ENCODE data around the gene LTA. TPM values are rescaled to one million over a fixed set of nuclear protein-coding genes. Genes with fewer than 3 reads are reported as not detected.

Gene LTA
- total RNA-seq = not detected in 2 replicates
- not detected in 2 replicates for polyA plus RNA-seq

DNA sequence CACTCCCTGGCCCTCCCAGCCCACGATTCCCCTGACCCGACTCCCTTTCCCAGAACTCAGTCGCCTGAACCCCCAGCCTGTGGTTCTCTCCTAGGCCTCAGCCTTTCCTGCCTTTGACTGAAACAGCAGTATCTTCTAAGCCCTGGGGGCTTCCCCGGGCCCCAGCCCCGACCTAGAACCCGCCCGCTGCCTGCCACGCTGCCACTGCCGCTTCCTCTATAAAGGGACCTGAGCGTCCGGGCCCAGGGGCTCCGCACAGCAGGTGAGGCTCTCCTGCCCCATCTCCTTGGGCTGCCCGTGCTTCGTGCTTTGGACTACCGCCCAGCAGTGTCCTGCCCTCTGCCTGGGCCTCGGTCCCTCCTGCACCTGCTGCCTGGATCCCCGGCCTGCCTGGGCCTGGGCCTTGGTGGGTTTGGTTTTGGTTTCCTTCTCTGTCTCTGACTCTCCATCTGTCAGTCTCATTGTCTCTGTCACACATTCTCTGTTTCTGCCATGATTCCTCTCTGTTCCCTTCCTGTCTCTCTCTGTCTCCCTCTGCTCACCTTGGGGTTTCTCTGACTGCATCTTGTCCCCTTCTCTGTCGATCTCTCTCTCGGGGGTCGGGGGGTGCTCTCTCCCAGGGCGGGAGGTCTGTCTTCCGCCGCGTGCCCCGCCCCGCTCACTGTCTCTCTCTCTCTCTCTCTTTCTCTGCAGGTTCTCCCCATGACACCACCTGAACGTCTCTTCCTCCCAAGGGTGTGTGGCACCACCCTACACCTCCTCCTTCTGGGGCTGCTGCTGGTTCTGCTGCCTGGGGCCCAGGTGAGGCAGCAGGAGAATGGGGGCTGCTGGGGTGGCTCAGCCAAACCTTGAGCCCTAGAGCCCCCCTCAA, at the start of gene LTA:
Gene LTA (plus strand): TSS at position 249 of the 871 bp plus-strand sequence. CDS start 454 bp downstream, at position 703.
- Histone ChIP-seq H3K27ac (no peak within 1 kb of the TSS), H3K9me2 (replicated peaks; ENCODE audit: insufficient read depth) (no peaks in the 10 kb centered on the region), H3K4me1 (ENCODE audit: insufficient read depth) (no peaks in the 10 kb centered on the region), H4K20me1 (ENCODE audit: insufficient read depth, poor library complexity, severe bottlenecking) (no peaks in the 10 kb centered on the region), H3K27me3 (peaks cover 6% of the 10 kb centered on the region), H3K4me2 (no peak within 1 kb of the TSS), H3K4me3 (no peak within 1 kb of the TSS), H3K79me2 (no peaks in the 10 kb centered on the region), H3K9me3 (ENCODE audit: low read depth) (no peaks in the 10 kb centered on the region), H3K36me3 (replicated peaks; ENCODE audit: insufficient read depth, low read depth) (no peaks in the 10 kb centered on the region), H2AFZ (no peak within 1 kb of the TSS)
- TF ChIP-seq EZH2 (IDR thresholded peaks at IDR 0.05; ENCODE audit: borderline replicate concordance) (no peak), EZH2phosphoT487 (IDR thresholded peaks at IDR 0.05; ENCODE audit: low read depth, severe bottlenecking, unreplicated experiment) (no peak)
- TF ChIP-seq, protein P1, sequence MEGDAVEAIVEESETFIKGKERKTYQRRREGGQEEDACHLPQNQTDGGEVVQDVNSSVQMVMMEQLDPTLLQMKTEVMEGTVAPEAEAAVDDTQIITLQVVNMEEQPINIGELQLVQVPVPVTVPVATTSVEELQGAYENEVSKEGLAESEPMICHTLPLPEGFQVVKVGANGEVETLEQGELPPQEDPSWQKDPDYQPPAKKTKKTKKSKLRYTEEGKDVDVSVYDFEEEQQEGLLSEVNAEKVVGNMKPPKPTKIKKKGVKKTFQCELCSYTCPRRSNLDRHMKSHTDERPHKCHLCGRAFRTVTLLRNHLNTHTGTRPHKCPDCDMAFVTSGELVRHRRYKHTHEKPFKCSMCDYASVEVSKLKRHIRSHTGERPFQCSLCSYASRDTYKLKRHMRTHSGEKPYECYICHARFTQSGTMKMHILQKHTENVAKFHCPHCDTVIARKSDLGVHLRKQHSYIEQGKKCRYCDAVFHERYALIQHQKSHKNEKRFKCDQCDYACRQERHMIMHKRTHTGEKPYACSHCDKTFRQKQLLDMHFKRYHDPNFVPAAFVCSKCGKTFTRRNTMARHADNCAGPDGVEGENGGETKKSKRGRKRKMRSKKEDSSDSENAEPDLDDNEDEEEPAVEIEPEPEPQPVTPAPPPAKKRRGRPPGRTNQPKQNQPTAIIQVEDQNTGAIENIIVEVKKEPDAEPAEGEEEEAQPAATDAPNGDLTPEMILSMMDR (IDR thresholded peaks at IDR 0.05; ENCODE audit: poor library complexity) = no peak
- WGBS (ENCODE audit: low lambda C conversion rate, missing lambda C conversion rate) = 84% methylated on average over 26 of the region's 27 CpGs
- DNase-seq (ENCODE audit: low spot score) = no peak

DNA sequence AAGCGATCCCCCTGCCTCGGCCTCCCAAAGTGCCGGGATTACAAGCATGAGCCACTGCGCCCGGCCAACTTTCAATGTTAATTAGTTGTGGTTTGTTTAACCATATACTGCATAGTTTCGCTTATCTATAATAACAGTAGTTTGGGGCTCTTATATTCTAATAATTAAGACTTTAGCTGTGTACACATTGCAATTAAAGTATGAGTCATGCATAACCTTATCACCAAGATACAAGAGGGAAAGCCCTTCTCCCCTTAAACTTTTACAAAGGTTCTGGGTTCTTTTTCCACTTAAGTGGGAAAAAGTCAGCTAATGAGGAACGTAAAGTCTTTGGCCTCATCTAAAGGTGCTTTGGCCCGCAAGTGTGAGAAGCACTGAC, 46.5 kb upstream of the LTA start:
- Histone ChIP-seq H3K27me3 (no peaks in the 10 kb centered on the region), H2AFZ (no peak overlapping the region), H3K4me2 (no peak overlapping the region), H3K79me2 (no peaks in the 10 kb centered on the region), H4K20me1 (ENCODE audit: insufficient read depth, poor library complexity, severe bottlenecking) (peaks cover 10% of the 10 kb centered on the region), H3K4me3 (no peak overlapping the region), H3K9me3 (ENCODE audit: low read depth) (no peaks in the 10 kb centered on the region), H3K4me1 (ENCODE audit: insufficient read depth) (no peaks in the 10 kb centered on the region), H3K27ac (no peak overlapping the region), H3K36me3 (replicated peaks; ENCODE audit: insufficient read depth, low read depth) (no peaks in the 10 kb centered on the region), H3K9me2 (replicated peaks; ENCODE audit: insufficient read depth) (no peaks in the 10 kb centered on the region)
- 75% methylated on average over 8 of the region's 8 CpGs for WGBS (ENCODE audit: low lambda C conversion rate, missing lambda C conversion rate)
- DNase-seq (ENCODE audit: low spot score) = no peak
- no peak for TF ChIP-seq EZH2phosphoT487 (IDR thresholded peaks at IDR 0.05; ENCODE audit: low read depth, severe bottlenecking, unreplicated experiment)

- WGBS (ENCODE audit: low lambda C conversion rate, missing lambda C conversion rate) = 83% methylated on average over 4 of the region's 4 CpGs
- Histone ChIP-seq H3K9me2 (replicated peaks; ENCODE audit: insufficient read depth) (no peaks in the 10 kb centered on the region), H3K27ac (no peak overlapping the region), H3K4me1 (ENCODE audit: insufficient read depth) (no peaks in the 10 kb centered on the region), H3K27me3 (no peaks in the 10 kb centered on the region), H3K4me3 (no peak overlapping the region), H4K20me1 (ENCODE audit: insufficient read depth, poor library complexity, severe bottlenecking) (peaks cover 10% of the 10 kb centered on the region), H2AFZ (no peak overlapping the region), H3K4me2 (no peak overlapping the region), H3K79me2 (no peaks in the 10 kb centered on the region), H3K9me3 (ENCODE audit: low read depth) (no peaks in the 10 kb centered on the region), H3K36me3 (replicated peaks; ENCODE audit: insufficient read depth, low read depth) (no peaks in the 10 kb centered on the region)
- no peak for DNase-seq (ENCODE audit: low spot score)
- TF ChIP-seq EZH2phosphoT487 (IDR thresholded peaks at IDR 0.05; ENCODE audit: low read depth, severe bottlenecking, unreplicated experiment) = no peak
- TF ChIP-seq EZH2 (IDR thresholded peaks at IDR 0.05; ENCODE audit: borderline replicate concordance) = no peak
- TF ChIP-seq, protein P1 (IDR thresholded peaks at IDR 0.05; ENCODE audit: poor library complexity) = no peak
Measured at GRCh38 chr6:31525932-31526591, 46.0 kb upstream of the LTA start.

DNA sequence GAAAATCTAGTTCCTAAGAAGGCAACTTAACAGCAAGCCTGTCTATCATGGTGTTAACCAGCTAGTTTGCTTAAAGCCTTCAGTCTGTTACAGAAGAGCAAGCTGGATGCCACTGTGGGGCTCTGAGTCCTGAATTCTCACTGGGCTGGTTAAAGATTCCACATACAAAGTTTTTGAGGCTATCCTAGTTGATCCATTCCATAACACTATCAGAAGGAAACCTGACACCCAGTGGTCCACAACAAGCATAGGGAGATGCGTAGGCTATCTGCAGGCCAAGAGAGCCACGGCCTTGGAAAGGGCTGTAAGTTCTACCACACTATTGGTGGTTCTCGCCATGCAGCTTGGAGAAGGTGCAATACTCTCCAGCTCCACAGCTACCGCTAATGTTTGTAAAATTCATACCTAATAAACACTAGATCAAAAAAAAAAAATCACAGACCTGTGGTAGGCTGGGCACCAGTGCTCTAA, 43.7 kb upstream of the LTA start:
- Histone ChIP-seq H2AFZ (no peak overlapping the region), H3K4me2 (no peak overlapping the region), H3K27me3 (no peaks in the 10 kb centered on the region), H3K9me2 (replicated peaks; ENCODE audit: insufficient read depth) (no peaks in the 10 kb centered on the region), H3K36me3 (replicated peaks; ENCODE audit: insufficient read depth, low read depth) (peaks cover under 1% of the 10 kb centered on the region), H3K27ac (no peak overlapping the region), H3K4me1 (ENCODE audit: insufficient read depth) (no peaks in the 10 kb centered on the region), H3K4me3 (no peak overlapping the region), H4K20me1 (ENCODE audit: insufficient read depth, poor library complexity, severe bottlenecking) (peaks cover 28% of the 10 kb centered on the region), H3K79me2 (peaks cover 1% of the 10 kb centered on the region), H3K9me3 (ENCODE audit: low read depth) (no peaks in the 10 kb centered on the region)
- DNase-seq (ENCODE audit: low spot score) = no peak
- WGBS (ENCODE audit: low lambda C conversion rate, missing lambda C conversion rate) = 83% methylated on average over 4 of the region's 4 CpGs
- no peak for TF ChIP-seq EZH2 (IDR thresholded peaks at IDR 0.05; ENCODE audit: borderline replicate concordance)
- no peak for TF ChIP-seq EZH2phosphoT487 (IDR thresholded peaks at IDR 0.05; ENCODE audit: low read depth, severe bottlenecking, unreplicated experiment)
- TF ChIP-seq, protein P1 (IDR thresholded peaks at IDR 0.05; ENCODE audit: poor library complexity) = no peak
